ENCODE data around the gene VGLL4. TPM values are rescaled to one million over a fixed set of nuclear protein-coding genes. Genes with fewer than 3 reads are reported as not detected.

Gene VGLL4
- total RNA-seq, 2 donors from 2014 or later = 87.2 to 203 TPM

DNA sequence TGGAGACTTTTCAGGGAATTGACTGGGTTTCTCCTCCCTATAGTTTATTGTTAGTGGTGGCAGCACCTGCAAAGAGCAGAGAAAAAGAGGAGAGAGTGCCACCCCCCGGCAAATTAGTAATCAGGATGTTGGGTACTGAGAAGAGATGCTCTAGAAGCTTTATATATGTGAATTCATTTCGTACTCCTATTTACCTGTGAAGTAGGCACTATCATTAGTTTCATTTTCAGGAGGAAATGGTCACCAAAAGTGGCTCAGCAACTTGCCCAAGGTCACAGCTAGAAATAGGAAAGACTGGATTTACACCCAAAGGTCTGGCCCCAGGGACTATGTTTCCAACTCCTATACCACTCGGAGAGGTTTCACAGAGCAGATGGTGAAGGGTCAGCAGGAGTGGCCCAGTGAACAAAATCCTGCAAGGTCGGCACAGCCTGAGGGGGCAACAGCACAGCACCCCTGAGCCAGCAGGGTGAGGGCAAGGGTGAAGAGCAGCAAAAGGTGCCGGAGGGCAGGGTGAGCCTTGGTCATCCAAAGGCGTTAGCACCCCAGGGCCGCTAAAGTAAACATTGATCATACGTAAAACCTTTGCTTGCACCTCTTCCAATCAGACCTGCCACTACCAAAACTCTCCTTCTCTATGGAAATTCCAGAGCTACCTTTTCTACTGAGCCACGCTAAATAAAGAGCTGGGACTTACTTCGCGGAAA is 23.6 kb downstream of the VGLL4 start:
- WGBS = 71% methylated on average over 11 of the region's 11 CpGs
- no peak overlapping the region for H3K4me3 ChIP-seq

DNA sequence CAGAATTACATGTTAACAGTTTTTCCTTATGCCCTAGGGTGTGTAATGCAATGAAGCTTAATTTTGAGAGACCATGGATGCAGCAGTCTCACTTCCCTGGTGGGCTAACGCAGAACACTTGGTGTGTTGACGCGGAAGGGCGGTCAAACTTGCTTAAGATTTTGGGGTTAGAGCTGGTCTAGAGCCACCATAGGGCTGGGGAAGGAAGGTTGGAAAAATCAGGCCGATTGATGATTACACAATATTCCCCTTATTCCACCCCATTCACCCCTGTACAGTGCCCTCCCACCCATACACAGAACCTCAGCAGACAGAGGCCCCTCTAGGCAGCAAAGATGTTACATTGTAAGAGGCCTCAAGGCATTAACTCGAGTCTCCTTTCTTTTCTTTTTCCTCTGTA is 24.3 kb downstream of the VGLL4 start:
- Histone ChIP-seq H3K4me1 (replicated peaks) (no peaks in the 10 kb centered on the region), H3K27me3 (replicated peaks; ENCODE audit: insufficient read depth) (no peaks in the 10 kb centered on the region), H3K36me3 (no peaks in the 10 kb centered on the region), H3K9me3 (no peaks in the 10 kb centered on the region), H3K27ac (no peak overlapping the region), H3K4me3 (no peak overlapping the region)
- DNase-seq (ENCODE audit: low spot score) = no peak
- WGBS = 82% methylated on average over 6 of the region's 6 CpGs
- intact Hi-C loops (cut with DNase I) = no loop called here
- TF ChIP-seq POLR2AphosphoS5 (IDR thresholded peaks at IDR 0.05) (no peak), POLR2A (IDR thresholded peaks at IDR 0.05) (no peak)
- TF ChIP-seq, protein P1, sequence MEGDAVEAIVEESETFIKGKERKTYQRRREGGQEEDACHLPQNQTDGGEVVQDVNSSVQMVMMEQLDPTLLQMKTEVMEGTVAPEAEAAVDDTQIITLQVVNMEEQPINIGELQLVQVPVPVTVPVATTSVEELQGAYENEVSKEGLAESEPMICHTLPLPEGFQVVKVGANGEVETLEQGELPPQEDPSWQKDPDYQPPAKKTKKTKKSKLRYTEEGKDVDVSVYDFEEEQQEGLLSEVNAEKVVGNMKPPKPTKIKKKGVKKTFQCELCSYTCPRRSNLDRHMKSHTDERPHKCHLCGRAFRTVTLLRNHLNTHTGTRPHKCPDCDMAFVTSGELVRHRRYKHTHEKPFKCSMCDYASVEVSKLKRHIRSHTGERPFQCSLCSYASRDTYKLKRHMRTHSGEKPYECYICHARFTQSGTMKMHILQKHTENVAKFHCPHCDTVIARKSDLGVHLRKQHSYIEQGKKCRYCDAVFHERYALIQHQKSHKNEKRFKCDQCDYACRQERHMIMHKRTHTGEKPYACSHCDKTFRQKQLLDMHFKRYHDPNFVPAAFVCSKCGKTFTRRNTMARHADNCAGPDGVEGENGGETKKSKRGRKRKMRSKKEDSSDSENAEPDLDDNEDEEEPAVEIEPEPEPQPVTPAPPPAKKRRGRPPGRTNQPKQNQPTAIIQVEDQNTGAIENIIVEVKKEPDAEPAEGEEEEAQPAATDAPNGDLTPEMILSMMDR (IDR thresholded peaks at IDR 0.05) = no peak

More for the DNA sequence above, 23.6 kb downstream of the VGLL4 start:
- intact Hi-C loops (cut with DNase I) = no loop called here
- no peaks in the 10 kb centered on the region for H3K36me3 ChIP-seq
- H3K27ac ChIP-seq = no peak overlapping the region
- H3K27me3 ChIP-seq (replicated peaks; ENCODE audit: insufficient read depth) = no peaks in the 10 kb centered on the region
- TF ChIP-seq POLR2AphosphoS5 (IDR thresholded peaks at IDR 0.05) = no peak
- no peak for TF ChIP-seq POLR2A (IDR thresholded peaks at IDR 0.05)
- TF ChIP-seq, protein P1 (IDR thresholded peaks at IDR 0.05) = no peak
- peaks cover 2% of the 10 kb centered on the region for H3K4me1 ChIP-seq (replicated peaks)
- no peak for DNase-seq (ENCODE audit: low spot score)
- no peaks in the 10 kb centered on the region for H3K9me3 ChIP-seq

DNA sequence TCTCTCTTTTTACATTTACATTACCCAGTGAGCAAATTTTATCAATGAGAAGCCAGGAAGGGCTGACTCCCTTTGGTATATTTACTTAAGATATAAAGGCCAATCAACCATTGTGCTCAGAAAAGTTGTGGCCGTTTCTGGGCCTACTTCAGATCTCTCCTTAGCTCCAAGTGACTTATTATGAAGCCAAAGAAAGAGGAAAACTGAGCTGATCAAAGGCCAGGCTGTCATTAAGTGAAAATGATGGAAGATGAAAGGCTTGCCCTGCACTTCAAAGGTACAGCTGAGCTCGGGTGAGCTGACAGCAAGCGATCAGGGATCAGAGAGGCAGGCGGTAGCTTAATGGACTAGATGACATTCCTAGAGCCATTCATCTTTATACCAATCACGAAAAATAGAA is 24.8 kb downstream of the VGLL4 start:
- DNase-seq (ENCODE audit: low spot score) = no peak
- H3K27ac ChIP-seq = no peak overlapping the region
- WGBS = 48% methylated on average over 5 of the region's 5 CpGs
- no peak for TF ChIP-seq POLR2AphosphoS5 (IDR thresholded peaks at IDR 0.05)
- no peak for TF ChIP-seq POLR2A (IDR thresholded peaks at IDR 0.05)
- TF ChIP-seq, protein P1 (IDR thresholded peaks at IDR 0.05) = no peak
- no peak overlapping the region for H3K4me3 ChIP-seq
- intact Hi-C loops (cut with DNase I) = no loop called here
- H3K27me3 ChIP-seq (replicated peaks; ENCODE audit: insufficient read depth) = no peaks in the 10 kb centered on the region
- H3K36me3 ChIP-seq = no peaks in the 10 kb centered on the region
- H3K4me1 ChIP-seq (replicated peaks) = no peaks in the 10 kb centered on the region
- H3K9me3 ChIP-seq = no peaks in the 10 kb centered on the region

DNA sequence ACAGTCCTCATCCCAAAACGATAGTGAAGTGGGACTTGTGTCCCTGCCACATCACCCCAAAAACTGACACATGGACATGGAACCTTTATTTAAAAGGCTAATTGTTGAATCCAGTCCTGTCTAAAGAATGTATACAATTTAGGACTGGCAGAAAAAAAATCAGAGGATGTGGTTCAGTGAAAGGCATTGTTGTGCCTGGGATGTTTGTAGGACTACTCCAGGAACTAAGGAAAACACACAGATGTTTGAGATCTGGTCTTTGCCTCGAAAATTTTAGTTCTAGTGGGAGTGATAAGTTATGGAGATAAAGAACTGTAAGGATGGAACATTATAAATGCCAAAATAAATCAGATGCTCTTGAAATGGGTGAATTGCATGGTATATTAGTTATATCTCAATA is 27.2 kb downstream of the VGLL4 start:
- Histone ChIP-seq H3K4me3 (no peak overlapping the region), H3K9me3 (no peaks in the 10 kb centered on the region), H3K27ac (no peak overlapping the region), H3K4me1 (replicated peaks) (no peaks in the 10 kb centered on the region), H3K36me3 (no peaks in the 10 kb centered on the region), H3K27me3 (replicated peaks; ENCODE audit: insufficient read depth) (no peaks in the 10 kb centered on the region)
- TF ChIP-seq, protein P1 (IDR thresholded peaks at IDR 0.05) = no peak
- TF ChIP-seq POLR2AphosphoS5 (IDR thresholded peaks at IDR 0.05) (no peak), POLR2A (IDR thresholded peaks at IDR 0.05) (no peak)
- intact Hi-C loops (cut with DNase I) = no loop called here
- DNase-seq (ENCODE audit: low spot score) = no peak
- 20% methylated on average over 2 of the region's 2 CpGs for WGBS

DNA sequence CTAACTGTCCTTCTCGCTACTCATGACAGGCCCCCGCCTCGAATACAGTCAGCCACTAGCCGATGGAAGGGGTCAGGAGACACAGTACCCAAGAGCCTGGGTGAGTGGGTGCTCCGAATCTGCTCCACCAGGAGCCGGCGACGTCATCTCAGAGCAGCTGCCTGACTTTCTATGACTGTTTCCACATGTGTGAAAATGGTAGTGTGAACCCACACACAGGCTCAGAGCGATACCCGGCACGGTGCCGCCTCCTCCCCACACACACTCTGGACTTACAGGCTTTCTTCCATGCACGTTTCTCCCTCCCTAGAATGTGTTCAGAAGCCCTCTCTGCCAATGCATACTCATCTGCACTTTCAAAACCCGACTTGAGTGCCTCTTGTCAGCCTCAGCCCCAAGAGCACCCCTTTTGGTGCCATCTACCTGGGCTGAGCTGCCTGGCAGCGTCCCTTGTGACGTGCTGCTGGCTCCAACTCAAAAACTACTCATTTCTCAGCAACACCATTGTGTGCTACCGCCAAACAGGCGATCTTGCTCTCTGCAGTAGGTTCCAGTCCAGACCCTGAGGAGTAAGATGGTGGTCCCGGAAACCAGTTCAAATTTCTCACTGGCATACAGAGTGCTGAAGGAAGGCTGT is 29.7 kb downstream of the VGLL4 start:
- H3K36me3 ChIP-seq = no peaks in the 10 kb centered on the region
- no peak for TF ChIP-seq POLR2AphosphoS5 (IDR thresholded peaks at IDR 0.05)
- TF ChIP-seq POLR2A (IDR thresholded peaks at IDR 0.05) = no peak
- TF ChIP-seq, protein P1 (IDR thresholded peaks at IDR 0.05) = no peak
- 58% methylated on average over 19 of the region's 19 CpGs for WGBS
- intact Hi-C loops (cut with DNase I) = no loop called here
- H3K4me3 ChIP-seq = no peak overlapping the region
- no peaks in the 10 kb centered on the region for H3K9me3 ChIP-seq
- no peaks in the 10 kb centered on the region for H3K27me3 ChIP-seq (replicated peaks; ENCODE audit: insufficient read depth)
- DNase-seq (ENCODE audit: low spot score) = no peak
- peaks cover 6% of the 10 kb centered on the region for H3K4me1 ChIP-seq (replicated peaks)
- H3K27ac ChIP-seq = no peak overlapping the region

All from prostate gland (tissue), 2 donors.